Smooth muscle cell (in vitro differentiated cells): ENCODE data around the gene TMUB2. TPM values are rescaled to one million over a fixed set of nuclear protein-coding genes. Genes with fewer than 3 reads are reported as not detected.

Experiments
- DNase-seq: peaks from one replicate; lab custom pipeline; 2025; ENCODE audit not compliant: unreplicated experiment; lab: John Stamatoyannopoulos, UW
- H2AFZ ChIP-seq: fragments of 200-600 bp; sonication (generic); 2 replicates; pipeline ENCODE4 v1.6.0; 2016; ENCODE audit warnings: antibody characterized with exemption, low read depth, mild to moderate bottlenecking
- H3F3A ChIP-seq: fragments of 200-600 bp; sonication (generic); 2 replicates; pipeline ENCODE4 v1.6.0; 2017; ENCODE audit warnings: antibody characterized with exemption, low read depth
- H3K27ac ChIP-seq: fragments of 200-600 bp; sonication (generic); 2 replicates; pipeline ENCODE4 v1.5.1; 2016; ENCODE audit warnings: low read depth, mild to moderate bottlenecking
- H3K27me3 ChIP-seq: fragments of 200-600 bp; sonication (generic); 2 replicates; pipeline ENCODE4 v1.6.1; 2016; ENCODE audit warnings: low read depth, mild to moderate bottlenecking
- H3K36me3 ChIP-seq: fragments of 200-600 bp; sonication (generic); 2 replicates; pipeline ENCODE4 v1.5.1; 2016; ENCODE audit warnings: low read depth
- H3K4me1 ChIP-seq: fragments of 200-600 bp; sonication (generic); 2 replicates; pipeline ENCODE4 v1.5.1; 2016; ENCODE audit warnings: low read depth
- H3K4me2 ChIP-seq: fragments of 200-600 bp; sonication (generic); 2 replicates; pipeline ENCODE4 v1.6.0; 2016; ENCODE audit warnings: mild to moderate bottlenecking
- H3K4me3 ChIP-seq: fragments of 200-600 bp; sonication (generic); 2 replicates; pipeline ENCODE4 v1.5.1; 2016; ENCODE audit warnings: mild to moderate bottlenecking
- H3K79me2 ChIP-seq: fragments of 200-600 bp; sonication (generic); 2 replicates; pipeline ENCODE4 v1.6.0; 2016; ENCODE audit warnings: low read depth, mild to moderate bottlenecking
- H3K9ac ChIP-seq: fragments of 200-600 bp; sonication (generic); 2 replicates; pipeline ENCODE4 v1.6.0; 2016; ENCODE audit warnings: low read depth
- H3K9me3 ChIP-seq: fragments of 200-600 bp; sonication (generic); replicated peaks from 2 replicates; pipeline ENCODE4 v1.5.1; 2016; ENCODE audit warnings: low read depth
- H4K20me1 ChIP-seq: fragments of 200-600 bp; sonication (generic); 2 replicates; pipeline ENCODE4 v1.6.0; 2016; ENCODE audit warnings: low read depth
- CTCF ChIP-seq: fragments of 200-600 bp; sonication (generic); IDR thresholded peaks from 2 replicates; pipeline ENCODE4 v1.5.1; 2017; ENCODE audit warnings: borderline replicate concordance, mild to moderate bottlenecking, antibody characterized with exemption; ENCODE audit not compliant: insufficient read depth, poor library complexity, severe bottlenecking
- WGBS: methylation state at CpG from one replicate; pipeline ENCODE4 v1.1.7; 2016; ENCODE audit warnings: low lambda C conversion rate; 5-methylcytosine and 5-hydroxymethylcytosine counted together
- polyA plus RNA-seq: library from polyadenylated mRNA; unstranded; fragments of >200 nt; fragmentation: Nextera tagmentation; extraction: Ambion mirVana; gene quantifications from 2 replicates; pipeline ENCODE4 v1.2.1, GENCODE V29; 2016
- total RNA-seq: library from RNA; depleted of rRNA; stranded (reverse); fragments of >200 nt; gene quantifications from 2 replicates; pipeline ENCODE4 v1.2.3, GENCODE V29; 2014

The TMUB2 gene
- total and polyA plus RNA-seq, 2 experiments from 2014 or later = 26.4 to 39.2 TPM

DNA sequence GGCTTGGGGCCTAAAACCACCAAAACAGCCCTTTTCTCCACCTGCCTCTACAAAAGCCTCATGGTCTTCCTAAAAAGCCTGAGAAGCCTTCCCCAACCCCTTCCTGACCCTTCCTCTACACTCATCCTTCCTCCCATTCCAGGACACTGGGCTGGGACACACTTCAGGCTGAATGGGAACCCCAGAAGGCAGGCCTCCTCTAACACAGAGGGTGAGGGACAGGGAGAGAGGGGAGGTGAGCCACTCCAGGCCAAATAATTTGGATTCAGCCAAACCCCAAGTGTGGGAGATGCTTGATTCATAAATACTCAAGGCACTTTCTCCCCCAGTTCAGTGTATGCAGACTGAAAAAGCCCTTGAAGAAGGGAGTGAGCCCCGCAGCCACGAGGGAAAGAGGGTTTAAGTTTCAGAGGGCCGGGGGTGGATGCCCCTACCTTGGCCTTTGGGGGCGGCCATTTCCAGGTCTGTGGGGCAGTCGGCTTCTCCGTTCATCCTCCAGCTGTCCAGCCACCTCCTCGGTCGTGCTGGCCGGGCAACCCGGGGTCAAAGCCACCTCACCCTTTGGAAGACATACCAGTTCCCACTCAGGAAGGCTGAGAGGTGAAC is 31.1 kb downstream of the TMUB2 start:
- peaks cover 4% of the 10 kb centered on the region for H3F3A ChIP-seq
- no peak for DNase-seq
- H3K36me3 ChIP-seq = no peaks in the 10 kb centered on the region
- H3K4me2 ChIP-seq = peak overlapping the region; percentile 96
- H3K9me3 ChIP-seq = no peaks in the 10 kb centered on the region
- no peaks in the 10 kb centered on the region for H3K4me1 ChIP-seq
- WGBS = 18% methylated on average over 10 of the region's 10 CpGs
- TF ChIP-seq CTCF = no peak
- no peak overlapping the region for H3K27ac ChIP-seq
- H3K27me3 ChIP-seq = no peaks in the 10 kb centered on the region
- peaks cover 27% of the 10 kb centered on the region for H3K79me2 ChIP-seq
- peaks cover 30% of the 10 kb centered on the region for H4K20me1 ChIP-seq
- no peak overlapping the region for H3K9ac ChIP-seq
- H2AFZ ChIP-seq = no peak overlapping the region
- H3K4me3 ChIP-seq = peak overlapping the region; percentile 99

DNA sequence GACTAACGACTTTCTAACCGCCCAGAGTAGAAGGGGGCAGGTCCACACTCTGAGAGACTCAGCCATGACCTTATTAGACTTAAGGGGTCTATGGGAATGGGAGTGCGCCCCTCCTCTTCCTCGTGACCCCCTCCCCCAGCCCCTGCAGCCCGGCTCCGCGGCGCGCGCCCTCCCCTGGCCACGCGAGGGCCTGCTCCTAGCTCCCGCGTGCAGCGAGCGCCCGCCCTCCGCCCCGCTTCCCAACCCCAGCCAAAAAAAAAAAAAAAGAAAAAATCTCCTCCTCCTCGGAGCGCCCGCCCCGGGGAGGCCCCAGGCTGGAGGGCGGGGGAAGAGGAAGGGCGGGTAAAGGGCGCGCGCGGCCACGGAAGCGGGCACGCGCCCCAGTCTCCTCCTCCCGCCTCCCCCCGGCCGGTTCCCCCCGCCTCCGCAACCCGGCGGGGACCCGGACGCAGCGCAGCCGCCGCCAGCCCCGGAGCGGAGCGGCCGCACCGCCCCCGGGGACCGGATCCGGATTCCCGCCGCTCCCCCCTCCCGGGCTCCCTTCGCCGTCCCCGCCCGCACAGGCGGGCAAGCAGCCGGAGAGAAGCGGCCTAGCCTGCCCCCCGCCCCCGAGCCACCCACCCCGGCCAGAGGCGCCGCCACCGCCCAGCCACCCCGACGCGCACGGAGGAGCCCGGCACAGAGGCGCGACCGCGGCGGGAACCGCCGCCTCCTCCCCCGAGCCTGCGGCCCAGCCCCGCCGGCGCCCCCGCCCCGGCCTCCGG is 31.8 kb downstream of the TMUB2 start:
- 0% methylated on average over 2 of the region's 89 CpGs for WGBS
- Histone ChIP-seq H2AFZ (no peak overlapping the region), H3K27me3 (no peaks in the 10 kb centered on the region), H3K4me2 (peak overlapping the region; percentile 96), H3K9me3 (no peaks in the 10 kb centered on the region), H3K79me2 (peaks cover 27% of the 10 kb centered on the region), H3F3A (peaks cover 4% of the 10 kb centered on the region), H3K4me3 (peak overlapping the region; percentile 99), H3K4me1 (no peaks in the 10 kb centered on the region), H3K36me3 (no peaks in the 10 kb centered on the region), H3K9ac (peak overlapping the region; percentile 81), H4K20me1 (peaks cover 30% of the 10 kb centered on the region), H3K27ac (peak overlapping the region; percentile 89)
- peak; percentile 86 for DNase-seq
- TF ChIP-seq CTCF = peak; percentile 48

GRCh38 chr17:44219108-44219615 is 32.4 kb downstream of the TMUB2 start:
- DNase-seq = no peak
- H3F3A ChIP-seq = peaks cover 4% of the 10 kb centered on the region
- peaks cover 27% of the 10 kb centered on the region for H3K79me2 ChIP-seq
- H3K4me3 ChIP-seq = peak overlapping the region; percentile 99
- H3K4me2 ChIP-seq = peak overlapping the region; percentile 96
- peaks cover 30% of the 10 kb centered on the region for H4K20me1 ChIP-seq
- peak; percentile 39 for TF ChIP-seq CTCF
- H2AFZ ChIP-seq = no peak overlapping the region
- peak overlapping the region; percentile 89 for H3K27ac ChIP-seq
- WGBS = 3% methylated on average over 40 of the region's 73 CpGs
- no peaks in the 10 kb centered on the region for H3K36me3 ChIP-seq
- no peaks in the 10 kb centered on the region for H3K27me3 ChIP-seq
- no peaks in the 10 kb centered on the region for H3K9me3 ChIP-seq
- peak overlapping the region; percentile 80 for H3K9ac ChIP-seq
- no peaks in the 10 kb centered on the region for H3K4me1 ChIP-seq
